Ishikawa (cell line): ENCODE data around the gene TLR4.

ENCODE experiments used
- CREB1 ChIP-seq: IDR thresholded peaks from 2 replicates; pipeline ENCODE4 v1.6.1; 2012; ENCODE audit warnings: low read depth
- EP300 ChIP-seq: IDR thresholded peaks from 2 replicates; pipeline ENCODE4 v1.6.1; 2012; ENCODE audit warnings: borderline replicate concordance
- NFIC ChIP-seq: IDR thresholded peaks from 2 replicates; pipeline ENCODE4 v1.6.1; 2012
- RAD21 ChIP-seq: IDR thresholded peaks from 2 replicates; pipeline ENCODE4 v1.6.1; 2012; ENCODE audit warnings: low read depth
- TAF1 ChIP-seq: IDR thresholded peaks from 2 replicates; pipeline ENCODE4 v1.6.1; 2012; ENCODE audit warnings: low read depth, mild to moderate bottlenecking
- YY1 ChIP-seq: IDR thresholded peaks from 2 replicates; pipeline ENCODE4 v1.6.1; 2012; ENCODE audit warnings: low read depth
- TF ChIP-seq, protein P1 (sequence below): IDR thresholded peaks from 2 replicates; pipeline ENCODE4 v1.6.1; 2012; ENCODE audit warnings: low read depth, mild to moderate bottlenecking

DNA sequence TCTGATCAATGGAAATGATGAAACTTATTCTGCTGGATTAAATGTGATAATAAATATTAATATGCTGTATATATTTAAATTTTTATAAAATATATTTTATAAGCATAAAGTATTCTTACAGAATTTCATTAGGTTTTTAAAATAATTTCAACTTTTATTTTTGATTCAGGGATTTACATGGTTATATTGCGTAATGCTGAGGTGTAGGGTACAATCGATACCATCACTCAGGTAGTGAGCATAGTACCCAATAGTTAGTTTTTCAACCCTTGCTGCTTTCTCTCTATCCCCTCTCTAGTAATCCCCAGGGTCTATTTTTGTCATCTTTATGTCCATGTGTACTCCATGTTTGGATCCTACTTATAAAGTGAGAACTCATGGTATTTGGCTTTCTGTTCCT is 5.7 kb downstream of the TLR4 start:
- TF ChIP-seq CREB1 (no peak), TAF1 (no peak), NFIC (no peak), YY1 (no peak), EP300 (no peak), RAD21 (no peak)
- TF ChIP-seq, protein P1, sequence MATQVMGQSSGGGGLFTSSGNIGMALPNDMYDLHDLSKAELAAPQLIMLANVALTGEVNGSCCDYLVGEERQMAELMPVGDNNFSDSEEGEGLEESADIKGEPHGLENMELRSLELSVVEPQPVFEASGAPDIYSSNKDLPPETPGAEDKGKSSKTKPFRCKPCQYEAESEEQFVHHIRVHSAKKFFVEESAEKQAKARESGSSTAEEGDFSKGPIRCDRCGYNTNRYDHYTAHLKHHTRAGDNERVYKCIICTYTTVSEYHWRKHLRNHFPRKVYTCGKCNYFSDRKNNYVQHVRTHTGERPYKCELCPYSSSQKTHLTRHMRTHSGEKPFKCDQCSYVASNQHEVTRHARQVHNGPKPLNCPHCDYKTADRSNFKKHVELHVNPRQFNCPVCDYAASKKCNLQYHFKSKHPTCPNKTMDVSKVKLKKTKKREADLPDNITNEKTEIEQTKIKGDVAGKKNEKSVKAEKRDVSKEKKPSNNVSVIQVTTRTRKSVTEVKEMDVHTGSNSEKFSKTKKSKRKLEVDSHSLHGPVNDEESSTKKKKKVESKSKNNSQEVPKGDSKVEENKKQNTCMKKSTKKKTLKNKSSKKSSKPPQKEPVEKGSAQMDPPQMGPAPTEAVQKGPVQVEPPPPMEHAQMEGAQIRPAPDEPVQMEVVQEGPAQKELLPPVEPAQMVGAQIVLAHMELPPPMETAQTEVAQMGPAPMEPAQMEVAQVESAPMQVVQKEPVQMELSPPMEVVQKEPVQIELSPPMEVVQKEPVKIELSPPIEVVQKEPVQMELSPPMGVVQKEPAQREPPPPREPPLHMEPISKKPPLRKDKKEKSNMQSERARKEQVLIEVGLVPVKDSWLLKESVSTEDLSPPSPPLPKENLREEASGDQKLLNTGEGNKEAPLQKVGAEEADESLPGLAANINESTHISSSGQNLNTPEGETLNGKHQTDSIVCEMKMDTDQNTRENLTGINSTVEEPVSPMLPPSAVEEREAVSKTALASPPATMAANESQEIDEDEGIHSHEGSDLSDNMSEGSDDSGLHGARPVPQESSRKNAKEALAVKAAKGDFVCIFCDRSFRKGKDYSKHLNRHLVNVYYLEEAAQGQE: no peak
